Nucleus accumbens (tissue), 56 donors: ENCODE results near the gene HOXA5.

ENCODE experiments used
- DNase-seq, 56 donors: peaks; one replicate each; lab custom pipeline; 2025; lab: John Stamatoyannopoulos, UW

Gene HOXA5

GRCh38 chr7:27139334-27140125 is 4.0 kb downstream of the HOXA5 start:
- no peak for DNase-seq

GRCh38 chr7:27138985-27139333 is 4.5 kb downstream of the HOXA5 start:
- no peak for DNase-seq

- no peak for DNase-seq
Observed at GRCh38 chr7:27138472-27138871, 5.0 kb downstream of the HOXA5 start.

GRCh38 chr7:27137640-27138315 is 5.7 kb downstream of the HOXA5 start:
- no peak for DNase-seq

GRCh38 chr7:27134392-27134791 is 9.1 kb downstream of the HOXA5 start:
- DNase-seq: no peak

GRCh38 chr7:27133409-27134231 is 9.9 kb downstream of the HOXA5 start:
- no peak for DNase-seq

- no peak for DNase-seq
Observed at GRCh38 chr7:27132978-27133377, 10.5 kb downstream of the HOXA5 start.

- no peak for DNase-seq
Observed at GRCh38 chr7:27132214-27132613, 11.3 kb downstream of the HOXA5 start.

GRCh38 chr7:27131390-27131819 is 12.1 kb downstream of the HOXA5 start:
- no peak for DNase-seq

GRCh38 chr7:27130540-27131389 is 12.7 kb downstream of the HOXA5 start, which contains the start of gene HOXA4:
Gene HOXA4, minus strand, starts transcription at chr7:27130757. Its CDS starts 24 bp downstream, at chr7:27130733.
- DNase-seq: peak in 7 of 56 donors; percentile 2 to 32 (median 5)

GRCh38 chr7:27129729-27130539 is 13.5 kb downstream of the HOXA5 start:
- DNase-seq: no peak

GRCh38 chr7:27128776-27129728 is 14.4 kb downstream of the HOXA5 start:
- DNase-seq: no peak

- no peak for DNase-seq
Observed at GRCh38 chr7:27128034-27128433, 15.4 kb downstream of the HOXA5 start.

- no peak for DNase-seq
Observed at GRCh38 chr7:27126596-27127327, 16.7 kb downstream of the HOXA5 start.

- DNase-seq: no peak
Observed at GRCh38 chr7:27125986-27126394, 17.5 kb downstream of the HOXA5 start.

- no peak for DNase-seq
Observed at GRCh38 chr7:27124902-27125689, 18.4 kb downstream of the HOXA5 start.
